Activated gamma-delta T cell treated with Interleukin-2 at 50 U/mL for 16 hours (primary cell): ENCODE data around the gene ZNF74.
"Not testable (repeated sequence)": the region's sequence is repeated elsewhere in the genome, so short reads cannot be mapped to it uniquely, and the experiment has no call there.

Experiments
- DNase-seq: peaks from one replicate; pipeline ENCODE4 v3.0.0-alpha.2; 2020

Gene ZNF74

GRCh38 chr22:20401376-20402014 lies 7.5 kb downstream of the ZNF74 start:
- DNase-seq = no peak

DNA sequence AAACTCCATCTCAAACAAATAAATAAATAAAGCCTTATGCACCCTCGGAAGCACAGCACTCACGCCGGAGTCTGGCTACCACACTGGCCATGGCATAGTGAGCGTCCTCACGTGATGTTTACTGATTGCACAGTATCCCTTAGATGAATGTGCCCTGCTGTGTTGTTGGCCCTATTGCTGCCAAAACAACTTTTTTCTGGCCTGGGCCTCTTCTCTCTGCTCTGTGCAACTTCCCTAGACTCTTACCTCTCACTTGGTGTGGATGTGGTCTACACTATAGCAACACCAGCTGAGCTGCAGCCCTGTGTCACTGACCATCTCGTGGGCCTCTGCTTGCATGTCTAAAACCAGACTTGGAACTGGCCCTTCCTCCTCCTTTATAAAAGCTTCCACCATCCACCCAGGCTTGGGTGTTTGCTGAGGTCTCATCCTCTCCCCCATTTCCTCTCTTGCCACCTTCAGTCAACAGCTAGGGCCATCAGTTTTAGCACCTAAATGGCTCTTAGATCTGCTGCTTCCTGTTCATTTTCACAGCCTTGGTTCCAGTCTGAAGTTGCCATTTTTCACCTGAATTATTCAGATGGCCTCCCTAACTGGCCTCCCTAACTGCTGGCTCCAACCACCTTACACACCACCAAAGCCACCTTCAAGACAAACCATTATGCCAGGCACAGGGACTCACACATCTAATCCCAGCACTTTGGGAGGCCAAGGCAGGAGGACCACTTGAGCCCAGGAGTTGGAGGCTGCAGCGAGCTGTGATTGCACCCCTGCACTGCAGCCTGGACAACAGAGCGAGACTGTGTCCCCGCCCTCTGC lies 9.2 kb downstream of the ZNF74 start:
- no peak for DNase-seq

DNA sequence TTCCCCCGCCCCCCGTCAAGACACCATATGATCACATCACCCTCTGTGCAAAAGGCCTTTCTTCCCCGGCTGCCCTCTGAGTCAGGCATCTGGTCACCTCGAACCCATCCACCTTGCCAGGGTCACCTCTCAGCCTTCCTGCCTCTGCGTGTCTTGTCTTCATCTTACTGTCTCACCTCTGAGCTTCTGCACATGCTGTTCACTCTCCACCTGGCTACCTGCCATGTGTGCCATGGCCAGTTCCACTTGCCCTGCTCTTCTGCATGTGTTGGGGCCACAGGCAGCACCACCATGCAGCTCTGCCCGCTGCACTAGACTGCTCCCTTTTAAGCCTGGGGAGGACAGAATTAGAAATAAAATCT lies 9.8 kb downstream of the ZNF74 start:
- DNase-seq = no peak

- DNase-seq = no peak
Measured at GRCh38 chr22:20404881-20405280, 10.9 kb downstream of the ZNF74 start.

- DNase-seq = no peak
Measured at GRCh38 chr22:20405291-20405930, 11.5 kb downstream of the ZNF74 start.

- no peak for DNase-seq
Measured at GRCh38 chr22:20405931-20406685, 12.2 kb downstream of the ZNF74 start.

DNA sequence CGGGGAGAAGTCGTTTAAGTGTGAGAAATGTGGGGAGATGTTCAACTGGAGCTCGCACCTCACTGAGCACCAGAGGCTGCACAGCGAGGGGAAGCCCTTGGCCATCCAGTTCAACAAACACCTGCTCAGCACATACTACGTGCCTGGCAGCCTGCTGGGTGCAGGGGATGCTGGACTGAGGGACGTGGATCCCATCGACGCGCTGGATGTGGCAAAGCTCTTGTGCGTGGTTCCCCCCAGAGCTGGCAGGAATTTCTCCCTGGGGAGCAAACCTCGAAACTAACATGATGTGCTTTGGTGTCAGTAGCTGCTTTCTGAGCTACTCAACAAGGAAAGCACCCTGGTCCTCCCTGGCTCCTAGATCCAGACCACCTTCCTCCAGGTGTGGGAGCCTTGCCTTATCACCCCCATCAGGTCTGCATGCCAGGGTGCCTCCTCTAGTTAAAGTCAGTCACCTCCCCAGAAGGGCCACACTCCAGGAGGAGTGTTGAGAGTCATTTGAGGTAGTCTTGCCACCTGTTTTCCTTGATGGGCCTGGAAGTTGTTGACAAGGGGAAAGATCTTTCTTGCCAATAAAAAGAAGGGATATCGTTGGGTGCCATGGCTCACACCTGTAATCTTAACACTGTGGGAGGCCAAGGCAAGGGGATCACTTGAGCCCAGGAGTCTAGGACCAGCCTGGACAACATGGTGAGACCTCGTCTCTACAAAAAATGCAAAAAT lies 12.9 kb downstream of the ZNF74 start:
- DNase-seq = no peak

DNA sequence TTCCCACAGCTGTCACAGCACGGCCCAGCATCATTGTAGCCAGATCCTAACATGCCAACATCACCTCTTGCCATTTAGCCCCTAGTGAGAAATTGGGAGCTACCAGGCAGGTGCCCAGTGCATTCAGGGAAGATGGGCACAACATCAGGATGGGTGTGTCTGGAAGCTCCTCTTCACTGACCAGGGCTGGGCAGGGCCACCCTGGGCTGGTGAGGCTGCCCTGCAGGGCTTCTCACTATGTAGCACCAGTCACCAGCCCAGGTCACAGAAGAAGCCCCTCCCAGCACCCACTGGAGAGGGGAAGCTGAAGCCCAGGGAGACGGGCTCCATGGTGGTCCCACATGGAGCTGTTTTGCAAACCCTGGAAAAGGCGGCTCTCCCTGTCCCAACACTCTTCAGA lies 13.9 kb downstream of the ZNF74 start:
- no peak for DNase-seq

DNA sequence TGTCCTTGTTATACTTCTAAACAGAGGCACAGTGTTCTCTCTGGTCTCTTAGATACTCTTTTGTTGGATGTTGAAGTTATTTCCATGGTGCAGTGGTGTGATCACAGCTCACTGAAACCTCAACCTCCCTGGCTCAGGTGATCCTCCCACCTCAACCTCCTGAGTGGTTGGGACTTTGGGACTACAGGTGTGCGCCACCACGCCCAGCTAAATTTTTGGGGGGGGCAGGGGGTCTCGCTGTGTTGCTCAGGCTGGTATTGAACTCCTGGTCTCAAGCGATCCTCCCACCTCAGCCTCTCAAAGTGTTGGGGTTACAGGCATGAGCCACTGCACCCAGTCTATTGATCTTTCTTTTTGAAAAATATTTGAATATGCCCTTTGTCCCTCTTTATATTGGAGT lies 14.9 kb downstream of the ZNF74 start:
- no peak for DNase-seq

GRCh38 chr22:20409385-20409784 lies 15.4 kb downstream of the ZNF74 start:
- DNase-seq = not testable (repeated sequence)

- DNase-seq = no peak
Measured at GRCh38 chr22:20412474-20413216, 18.7 kb downstream of the ZNF74 start.

- no peak for DNase-seq
Measured at GRCh38 chr22:20413217-20414058, 19.5 kb downstream of the ZNF74 start.

GRCh38 chr22:20414059-20414440 lies 20.1 kb downstream of the ZNF74 start:
- DNase-seq = no peak

DNA sequence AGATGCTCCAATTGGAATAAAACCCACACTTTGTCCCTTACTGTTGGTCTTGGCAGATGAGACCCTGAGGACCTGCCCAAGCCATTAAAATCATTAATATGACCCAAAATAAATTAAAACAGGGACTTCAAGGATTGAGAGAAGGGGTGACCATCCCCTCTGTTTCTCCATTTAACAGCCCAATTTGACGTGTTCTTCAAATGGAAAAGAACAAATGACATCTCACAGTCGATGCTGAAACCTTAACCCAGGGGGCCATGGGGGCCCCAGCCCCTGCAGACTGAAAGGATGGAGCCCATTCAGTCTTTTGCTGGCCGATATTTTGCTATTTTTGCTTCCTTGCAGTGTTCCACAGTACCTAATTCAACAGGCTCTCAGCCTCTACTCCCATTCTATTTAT lies 20.5 kb downstream of the ZNF74 start:
- no peak for DNase-seq

DNA sequence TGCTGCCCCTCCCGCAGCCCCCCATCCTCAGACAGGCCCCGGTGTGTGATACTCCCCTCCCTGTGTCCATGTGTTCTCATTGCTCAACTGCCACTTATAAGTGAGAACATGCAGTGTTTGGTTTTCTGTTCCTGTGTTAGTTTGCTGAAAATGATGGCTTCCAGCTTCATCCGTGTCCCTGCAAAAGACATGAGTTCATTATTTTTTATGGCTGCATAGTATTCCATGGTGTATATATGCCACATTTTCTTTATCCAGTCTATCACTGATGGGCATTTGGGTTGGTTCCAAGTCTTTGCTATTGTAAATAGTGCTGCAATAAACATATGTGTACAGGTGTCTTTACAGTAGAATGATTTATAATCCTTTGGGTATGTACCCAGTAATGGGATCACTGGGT lies 21.3 kb downstream of the ZNF74 start:
- not testable (repeated sequence) for DNase-seq

DNA sequence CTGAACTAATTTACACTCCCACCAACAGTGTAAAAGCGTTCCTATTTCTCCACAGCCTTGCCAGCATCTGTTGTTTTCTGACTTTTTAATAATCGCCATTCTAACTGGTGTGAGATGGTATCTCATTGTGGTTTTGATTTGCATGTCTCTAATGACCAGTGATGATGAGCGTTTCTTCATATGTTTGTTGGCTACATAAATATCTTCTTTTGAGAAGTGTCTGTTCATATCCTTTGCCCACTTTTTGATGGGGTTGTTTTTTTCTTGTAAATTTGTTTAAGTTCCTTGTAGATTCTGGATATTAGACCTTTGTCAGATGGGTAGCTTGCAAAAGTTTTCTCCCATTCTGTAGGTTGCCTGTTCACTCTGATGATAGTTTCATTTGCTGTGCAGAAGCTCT lies 21.7 kb downstream of the ZNF74 start:
- not testable (repeated sequence) for DNase-seq

GRCh38 chr22:20418211-20418788 lies 24.3 kb downstream of the ZNF74 start:
- DNase-seq = peak; percentile 72

DNA sequence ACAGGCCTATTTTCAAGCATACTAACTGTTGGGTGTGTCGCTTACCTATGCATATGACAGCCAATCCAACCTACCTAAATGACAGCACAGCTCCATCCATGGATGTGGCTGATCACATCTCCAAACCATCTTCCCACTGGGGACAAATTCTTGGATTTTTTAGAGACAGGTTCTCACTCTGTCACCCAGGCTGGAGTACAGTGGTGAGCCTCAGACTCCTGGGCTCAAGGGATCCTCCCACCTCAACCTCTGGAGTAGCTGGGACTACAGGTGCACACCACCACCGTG lies 25.7 kb downstream of the ZNF74 start:
- no peak for DNase-seq

DNA sequence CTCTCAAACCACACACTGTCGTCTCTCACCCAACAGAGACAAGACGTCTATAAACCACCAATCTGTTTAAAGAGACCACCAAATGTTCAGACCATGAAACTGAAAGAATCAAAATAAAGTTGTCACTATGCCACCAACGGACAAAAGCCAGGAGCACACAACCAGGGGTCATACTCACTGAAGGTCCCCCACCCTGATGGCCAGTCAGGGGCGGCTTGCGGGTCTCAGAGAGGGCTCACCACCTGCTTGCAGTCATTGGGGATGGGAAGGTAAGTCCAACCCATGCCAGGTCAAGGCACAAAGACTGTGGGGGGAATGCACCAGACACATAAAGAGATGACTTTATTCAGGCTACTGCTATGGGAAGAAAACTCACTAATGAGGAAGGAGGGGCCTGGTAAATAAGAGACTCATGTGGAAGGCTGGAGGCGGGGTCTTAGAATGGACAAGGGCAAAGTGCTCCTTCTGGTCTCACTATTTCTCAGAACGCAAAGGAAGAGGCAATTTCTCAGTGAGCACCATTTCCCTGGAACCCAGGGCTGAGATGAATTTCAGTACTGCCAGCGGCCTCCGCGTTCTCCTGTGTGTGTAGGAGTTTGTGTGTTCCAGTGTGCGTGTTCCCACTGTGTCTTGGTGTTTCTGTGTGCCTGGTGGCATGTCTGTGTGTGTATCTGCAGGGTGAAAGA lies 26.3 kb downstream of the ZNF74 start:
- DNase-seq = no peak

GRCh38 chr22:20421507-20421874 lies 27.5 kb downstream of the ZNF74 start:
- no peak for DNase-seq
